D341Med (cell line): Measurements from ENCODE around the gene GRM8.

Experiments
- DNase-seq: peaks from one replicate; pipeline ENCODE4 v3.0.0; 2012; ENCODE audit warnings: low spot score

The GRM8 gene

DNA sequence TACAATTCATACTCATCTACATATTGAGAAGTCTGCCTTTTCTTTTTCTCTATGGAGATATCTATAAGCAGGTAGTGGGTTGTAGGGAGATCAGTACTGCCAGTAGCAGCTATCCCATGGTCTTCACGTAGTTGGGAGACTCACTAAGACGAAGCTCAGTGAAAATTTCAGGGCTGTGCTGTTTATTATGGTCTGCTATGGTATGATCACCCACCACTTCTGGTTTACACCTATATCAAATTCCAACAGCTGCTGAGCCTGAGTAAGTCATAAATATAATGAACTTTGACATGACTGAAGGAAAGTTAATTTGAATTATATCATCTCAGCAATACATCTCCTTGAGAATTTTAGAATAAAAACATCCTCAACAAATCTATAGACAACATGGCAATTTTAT is 741.7 kb downstream of the GRM8 start:
- no peak for DNase-seq

DNA sequence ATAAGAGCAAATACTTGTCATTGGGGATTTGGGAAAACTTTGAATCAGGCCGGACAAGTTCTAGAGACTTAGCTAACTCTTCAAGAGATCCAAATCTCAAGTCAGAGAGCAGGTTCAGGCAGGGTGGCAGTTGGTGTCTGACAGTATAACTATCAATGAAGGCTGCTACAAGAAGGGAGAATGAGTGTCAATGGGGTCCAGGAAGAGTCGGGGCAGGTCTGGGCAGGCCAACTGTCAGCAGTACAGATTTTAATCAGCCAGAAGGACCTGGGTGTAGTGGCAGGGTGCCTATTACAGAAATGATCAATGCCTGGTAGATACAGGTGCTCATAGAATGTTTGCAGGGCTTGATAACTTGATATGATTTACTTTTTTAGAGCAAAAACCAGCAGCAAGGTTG is 751.1 kb downstream of the GRM8 start:
- DNase-seq, result no peak

DNA sequence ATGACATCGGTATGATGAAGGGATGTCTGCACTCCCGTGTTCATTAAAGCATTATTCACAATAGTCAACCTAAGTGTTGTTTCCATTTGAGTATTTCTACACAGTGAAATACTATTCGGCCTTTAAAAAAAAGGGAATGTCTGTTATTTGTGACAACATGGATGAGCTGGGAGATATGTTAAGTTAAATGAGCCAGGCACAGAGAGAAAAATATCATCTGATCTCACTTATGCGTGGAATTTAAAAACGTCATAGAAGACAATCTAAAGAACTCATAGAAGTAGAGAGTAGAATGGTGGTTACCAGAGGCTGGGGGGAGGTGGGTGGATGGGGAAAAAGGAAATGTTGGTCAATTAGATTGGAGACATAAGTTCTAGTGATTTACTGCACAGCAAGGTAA is 753.3 kb downstream of the GRM8 start:
- DNase-seq, result no peak

DNA sequence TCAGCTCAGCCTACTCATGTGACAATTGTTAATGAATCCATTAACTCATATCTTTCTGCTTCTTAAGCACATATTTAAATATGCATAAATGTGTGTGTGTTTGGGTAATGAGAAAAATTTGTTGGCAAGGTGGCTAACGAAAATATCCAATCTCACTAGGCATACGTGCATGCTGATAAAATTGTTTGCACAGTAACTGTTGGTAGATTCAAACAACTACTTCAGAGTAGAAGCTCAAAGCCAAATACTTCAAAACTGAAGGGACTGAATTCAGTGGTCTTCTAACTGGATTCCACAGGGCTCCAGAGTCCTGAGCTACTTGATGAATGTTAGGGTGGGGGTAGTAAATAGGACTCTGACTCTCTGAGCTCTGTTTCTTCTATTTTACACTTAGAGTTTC is 757.0 kb downstream of the GRM8 start:
- DNase-seq, result no peak

DNA sequence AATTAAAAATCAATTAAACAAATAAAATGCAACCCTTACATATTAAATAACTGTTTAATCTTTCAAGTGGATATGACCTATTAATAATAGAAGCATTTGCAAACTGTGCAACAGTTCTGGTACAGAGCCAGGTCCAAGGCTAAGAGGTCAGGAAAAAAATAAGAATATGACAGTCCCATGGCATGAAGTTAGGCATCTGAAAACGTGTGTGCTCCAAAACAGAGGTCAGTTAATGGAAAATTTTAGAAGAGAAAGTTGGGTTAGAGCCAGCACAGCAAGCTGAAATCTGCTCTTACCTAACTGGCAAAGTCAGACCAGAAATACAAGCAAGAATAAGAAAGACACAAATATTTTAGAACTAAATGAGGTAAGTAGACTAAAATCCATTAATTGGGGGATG is 757.7 kb downstream of the GRM8 start:
- no peak for DNase-seq

DNA sequence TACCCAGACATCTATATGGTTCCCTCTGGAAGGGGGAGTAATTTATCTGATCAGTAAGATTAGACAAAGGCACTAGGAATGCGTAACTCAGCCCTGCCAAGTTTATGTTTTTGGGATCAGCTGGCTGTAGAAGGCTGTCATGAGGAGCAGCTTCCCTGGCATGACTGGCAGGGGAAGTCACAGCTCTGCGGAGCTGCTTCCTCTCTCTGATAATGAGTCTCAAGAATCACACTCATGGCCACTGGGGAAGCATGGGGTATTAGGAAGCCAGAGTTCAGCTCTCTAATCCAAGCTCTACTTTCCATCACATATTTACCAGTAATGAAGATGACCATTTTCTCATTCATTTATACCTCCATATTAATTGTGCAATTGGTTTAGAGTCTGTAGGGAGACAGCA is 758.9 kb downstream of the GRM8 start:
- no peak for DNase-seq

DNA sequence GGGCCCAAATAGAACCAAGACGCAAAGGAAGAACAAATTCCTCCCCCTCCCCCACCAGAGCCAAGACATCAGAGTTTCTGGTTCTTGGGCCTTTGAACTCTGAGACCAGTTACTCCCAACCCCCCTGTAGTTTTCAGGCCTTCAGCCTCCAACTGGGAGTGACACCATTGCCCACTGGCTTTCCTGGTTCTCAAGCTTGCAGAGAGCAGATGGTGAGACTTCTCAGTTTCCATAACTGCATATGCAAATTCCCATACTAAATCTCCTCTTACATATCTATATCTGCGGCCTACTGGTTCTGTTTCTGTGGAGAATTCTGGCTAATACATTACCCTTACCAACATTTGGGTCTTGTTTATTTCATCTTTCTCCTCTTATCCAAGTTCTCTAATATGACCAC is 762.9 kb downstream of the GRM8 start:
- DNase-seq, result no peak

DNA sequence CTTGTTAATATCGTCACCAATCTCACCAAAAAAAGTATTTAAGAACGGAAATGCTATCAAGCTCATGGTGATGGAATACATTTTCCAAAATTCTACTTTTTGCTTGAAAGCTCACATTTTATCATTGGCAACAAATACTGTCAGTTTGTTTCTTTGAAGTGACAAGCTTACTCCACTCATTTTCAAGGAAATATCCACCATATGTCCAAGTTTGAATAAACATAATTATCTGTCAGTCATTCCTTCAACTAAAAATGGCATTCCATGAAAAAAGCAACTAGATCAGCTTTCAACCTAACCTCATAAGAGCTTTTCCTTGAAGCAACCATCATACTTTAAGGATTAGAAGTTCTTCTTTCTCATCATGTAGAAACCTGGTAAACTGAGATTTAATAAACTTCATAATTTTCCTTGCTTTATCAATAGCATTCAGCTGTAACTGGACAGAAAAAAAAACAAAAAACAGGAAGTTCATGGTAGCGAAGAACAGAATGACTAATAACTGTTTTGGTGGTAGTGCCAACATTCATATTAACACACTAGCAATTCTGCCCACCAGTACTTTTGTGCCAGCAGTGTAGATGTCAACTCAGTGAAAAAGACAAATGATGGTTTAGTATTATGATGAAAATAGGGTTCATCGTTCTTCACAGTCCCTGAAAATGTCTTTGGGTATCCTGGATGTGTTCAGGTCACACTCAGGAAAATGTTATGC is 764.9 kb downstream of the GRM8 start:
- no peak for DNase-seq

DNA sequence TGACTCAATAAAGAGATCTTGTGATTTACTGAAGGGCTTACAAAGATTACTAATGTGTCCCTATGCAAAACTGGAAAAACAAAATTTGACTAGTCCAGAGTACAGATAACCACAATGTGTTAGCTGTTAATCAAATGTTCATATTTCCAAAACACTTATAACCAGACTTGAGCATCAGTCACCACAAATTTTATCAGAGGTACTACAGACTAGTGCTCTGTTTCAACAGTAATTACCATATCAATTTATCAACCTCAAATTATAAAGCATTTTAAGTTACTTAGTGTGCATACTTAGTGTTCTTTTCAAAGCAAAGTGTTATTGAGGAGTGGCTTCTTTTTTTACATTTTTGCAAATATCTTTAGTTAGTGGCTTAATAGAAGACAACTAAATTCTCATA is 765.9 kb downstream of the GRM8 start:
- no peak for DNase-seq

DNA sequence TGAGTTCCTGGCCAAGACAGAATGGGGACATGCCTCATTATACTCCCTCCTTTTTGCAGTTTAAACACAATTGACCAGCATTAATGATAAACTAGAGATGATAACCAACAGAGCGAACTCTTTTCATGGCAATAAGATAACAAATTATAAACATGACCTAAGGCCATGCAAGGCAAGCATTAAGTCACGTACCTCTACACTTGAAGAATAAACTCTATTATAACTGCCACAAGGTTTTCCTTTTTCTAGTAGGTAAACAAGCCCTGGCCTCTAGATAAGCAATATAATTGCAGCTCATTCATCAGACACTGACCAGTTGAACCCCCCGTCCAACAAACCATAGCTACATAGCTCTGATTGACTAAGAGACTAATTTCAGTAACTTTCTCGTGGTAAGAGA is 767.0 kb downstream of the GRM8 start:
- no peak for DNase-seq

DNA sequence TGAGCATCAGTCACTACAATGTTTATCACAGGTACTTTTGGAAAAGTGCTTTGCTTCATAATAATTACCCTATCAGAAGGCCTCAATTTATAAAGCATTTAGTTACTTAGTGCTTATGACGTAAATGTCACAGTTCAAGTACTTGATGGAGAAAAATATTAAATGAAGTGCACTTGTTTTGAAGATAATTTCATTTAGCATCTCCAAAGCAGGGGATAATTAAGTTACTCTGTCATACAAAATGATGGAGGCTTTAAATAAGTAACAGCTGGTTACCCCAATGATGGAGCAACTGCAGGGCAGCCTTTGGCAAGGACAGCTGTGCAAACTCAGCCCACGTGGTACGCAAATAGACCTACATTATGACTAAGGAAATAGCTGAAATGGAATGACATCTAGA is 768.8 kb downstream of the GRM8 start:
- DNase-seq, result no peak

DNA sequence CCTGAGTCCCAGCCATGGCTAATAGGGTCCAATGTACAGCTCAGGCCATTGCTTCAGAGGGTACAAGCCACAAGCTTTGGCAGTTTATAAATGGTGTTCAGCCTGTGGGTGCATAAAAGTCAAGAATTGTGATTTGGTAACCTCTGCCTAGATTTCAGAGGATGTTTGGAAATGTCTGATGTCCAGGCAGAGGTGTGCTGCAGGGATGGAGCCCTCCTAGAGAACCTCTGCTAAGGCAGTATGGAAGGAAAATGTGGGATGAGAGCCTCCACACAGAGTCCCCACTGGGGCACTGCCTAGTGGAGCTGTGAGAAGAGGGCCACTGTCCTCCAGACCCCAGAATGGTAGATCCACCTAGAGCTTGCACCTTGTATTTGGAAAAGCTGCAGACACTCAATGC is 779.9 kb downstream of the GRM8 start:
- no peak for DNase-seq

DNA sequence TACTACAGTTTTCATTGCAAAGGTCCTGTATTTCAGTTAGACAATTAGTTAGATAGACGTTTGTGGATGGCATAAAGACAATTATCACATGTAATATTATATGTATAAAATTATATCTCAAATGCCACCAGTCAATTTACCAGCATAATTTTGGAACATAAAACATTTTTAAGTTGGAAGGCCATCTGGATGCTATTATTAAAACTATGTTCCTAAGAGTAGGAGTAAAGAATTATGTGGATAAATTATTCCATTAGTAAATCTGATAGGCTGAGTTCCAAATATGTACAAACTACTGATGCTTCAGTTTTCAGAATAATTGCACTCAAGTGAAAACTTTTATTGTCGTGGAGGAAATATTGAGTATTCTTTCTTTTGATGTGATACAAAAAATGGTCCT is 790.3 kb downstream of the GRM8 start:
- DNase-seq, result no peak

DNA sequence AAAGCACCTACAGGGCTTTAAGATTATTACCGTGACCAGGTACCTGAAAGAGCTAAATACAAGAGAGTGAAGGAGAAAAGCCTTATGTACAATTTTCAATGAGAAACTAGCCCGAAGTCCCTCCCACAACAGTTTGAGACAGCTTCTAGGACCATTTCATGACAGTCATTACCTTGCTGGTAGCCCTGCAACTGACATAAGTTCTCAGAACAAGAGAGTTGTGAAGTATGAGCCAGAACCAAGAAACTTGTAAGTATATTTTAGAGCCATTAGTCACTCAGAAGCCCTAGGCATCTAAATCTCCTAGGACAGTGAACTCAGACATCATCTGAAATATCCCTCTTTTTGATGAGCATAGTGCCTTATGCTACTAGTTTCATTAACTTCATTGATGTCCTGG is 792.1 kb downstream of the GRM8 start:
- no peak for DNase-seq

DNA sequence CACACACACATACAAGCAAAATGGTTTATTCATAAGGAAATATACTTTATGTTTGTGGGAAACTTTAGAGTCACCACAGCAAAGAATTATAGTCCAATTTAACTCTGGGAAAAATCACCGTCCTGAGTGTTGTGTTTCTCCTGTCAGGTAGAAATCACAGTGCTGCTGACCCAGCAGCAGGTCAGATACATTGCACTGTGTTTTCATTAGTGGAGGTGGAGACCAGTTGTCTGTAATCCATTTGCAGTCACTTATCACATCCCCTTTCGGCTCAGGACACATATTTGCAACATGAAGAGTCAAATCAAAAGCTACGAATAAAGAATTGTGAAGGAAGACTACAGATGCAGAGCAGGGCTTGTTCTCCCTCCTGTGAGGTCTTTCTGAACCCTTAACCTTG is 799.6 kb downstream of the GRM8 start:
- no peak for DNase-seq

DNA sequence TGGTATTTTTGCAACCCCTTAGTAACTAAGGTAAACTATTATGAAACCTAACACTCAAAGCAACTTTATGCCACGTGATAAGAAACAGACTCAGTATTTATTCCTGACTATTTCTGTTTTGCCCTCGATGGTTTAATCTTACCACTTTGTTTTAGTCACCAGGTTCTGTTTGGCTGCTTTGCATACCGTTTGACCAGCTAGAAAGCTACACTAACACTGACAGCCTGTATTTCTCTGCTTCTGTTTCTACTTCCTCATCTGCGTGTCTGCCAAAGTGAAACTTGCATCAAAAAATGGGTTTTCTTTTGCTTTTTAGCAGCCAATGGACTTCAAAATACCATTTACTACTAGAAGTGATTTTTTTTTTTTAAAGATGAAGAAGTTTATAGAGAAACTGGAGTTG is 802.5 kb downstream of the GRM8 start:
- DNase-seq, result no peak

DNA sequence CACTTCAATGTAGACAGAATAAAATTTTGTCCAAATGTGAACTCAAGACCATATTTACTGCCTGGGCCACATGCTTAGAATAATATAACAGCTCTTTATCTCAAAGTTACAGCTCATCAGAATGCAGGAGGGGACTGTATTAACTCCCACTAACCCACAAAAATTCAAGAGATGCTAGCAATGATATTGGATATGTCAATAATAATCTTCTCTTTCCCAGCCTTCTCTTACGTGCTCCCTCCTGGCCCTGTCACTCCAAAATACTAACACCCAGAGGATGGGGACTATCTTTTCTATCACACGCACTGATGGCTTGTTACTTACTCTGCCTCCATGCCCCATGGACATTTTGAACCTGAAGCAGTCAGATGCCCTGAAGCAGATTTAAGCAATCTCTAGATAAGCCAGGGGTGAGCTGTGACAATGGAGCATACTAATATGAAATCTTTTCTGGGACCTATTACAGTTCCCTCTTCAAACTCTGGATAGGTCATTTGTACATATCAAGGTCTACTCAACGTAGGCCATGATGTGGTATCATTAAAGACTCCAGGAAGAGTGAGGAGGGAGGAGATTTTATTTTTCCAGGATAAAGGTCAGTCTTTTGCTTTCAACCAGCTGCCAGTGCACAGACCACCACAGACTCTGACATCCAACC is 803.0 kb downstream of the GRM8 start:
- no peak for DNase-seq

DNA sequence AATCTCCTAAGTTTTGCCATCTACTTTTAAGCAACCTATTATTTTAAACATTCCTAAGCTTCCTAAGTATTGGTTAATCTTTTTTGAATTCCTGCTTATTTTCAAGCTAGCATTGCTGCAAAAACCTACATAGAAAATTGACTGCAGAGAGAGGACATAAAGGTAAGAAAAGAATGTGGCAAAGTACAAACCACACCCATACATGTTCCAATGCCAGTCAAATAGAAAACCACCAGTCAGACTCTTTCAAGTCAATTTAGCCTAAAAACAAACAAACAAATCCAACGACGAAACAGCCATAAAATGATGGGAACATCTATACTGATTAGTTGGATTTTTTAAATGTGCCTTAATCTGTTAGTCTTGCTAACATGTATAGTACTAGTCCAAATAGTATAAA is 804.8 kb downstream of the GRM8 start:
- no peak for DNase-seq

DNA sequence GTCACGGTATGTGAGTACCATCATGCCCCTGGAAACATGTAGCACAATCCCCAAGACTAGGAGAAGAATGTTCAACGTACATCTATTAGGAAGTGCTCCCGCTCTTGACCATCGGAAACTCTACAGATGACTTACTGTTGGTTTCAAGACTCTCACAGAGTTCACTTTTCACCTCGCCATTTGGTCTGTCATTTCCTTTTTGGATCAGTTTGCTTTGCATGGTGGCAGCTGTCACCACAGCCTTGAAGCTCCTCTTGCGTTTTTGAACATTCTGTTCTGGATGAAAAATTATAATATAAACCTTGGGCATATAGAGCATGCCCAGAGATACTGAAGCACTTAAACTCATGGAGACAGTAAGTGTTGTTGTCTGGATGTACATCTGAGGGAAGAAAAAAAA is 806.8 kb downstream of the GRM8 start:
- DNase-seq, result no peak

DNA sequence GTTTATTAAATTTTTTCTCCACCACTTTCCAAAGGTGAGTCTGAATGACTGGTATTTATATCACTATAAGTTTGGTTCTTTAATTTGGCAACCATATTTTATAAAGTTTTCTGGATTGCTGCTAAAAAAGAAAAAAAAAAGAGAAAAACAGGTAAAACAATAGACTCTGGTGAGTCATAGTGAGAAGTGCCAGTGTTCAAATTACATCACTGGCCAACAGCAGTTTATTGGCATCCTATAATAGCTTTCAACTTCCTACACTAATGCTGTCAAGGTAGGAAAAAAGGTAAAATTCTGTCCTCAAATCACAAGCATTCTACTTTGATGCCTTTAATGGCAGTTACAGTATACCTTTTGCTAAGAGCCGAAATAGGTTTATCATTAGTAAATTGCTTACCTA is 808.8 kb downstream of the GRM8 start:
- DNase-seq, result no peak

DNA sequence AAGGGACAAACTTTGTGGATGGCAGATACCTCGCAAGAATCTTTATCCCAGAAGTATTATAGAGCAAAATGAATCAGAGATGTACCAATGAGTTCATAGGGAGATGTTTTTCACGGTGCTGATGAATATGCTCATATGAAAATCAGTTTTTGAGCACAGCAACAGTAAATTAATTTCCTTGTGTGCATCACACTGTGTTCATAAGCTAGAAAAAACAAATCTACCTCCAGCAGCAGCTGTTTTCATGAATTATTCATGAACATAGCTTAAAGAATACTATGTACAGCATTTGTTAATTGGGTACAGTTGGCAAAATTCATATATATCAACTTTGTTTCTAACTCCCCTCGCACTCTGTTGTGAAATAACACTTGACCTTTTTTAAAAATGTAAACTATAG is 809.8 kb downstream of the GRM8 start:
- DNase-seq, result no peak

DNA sequence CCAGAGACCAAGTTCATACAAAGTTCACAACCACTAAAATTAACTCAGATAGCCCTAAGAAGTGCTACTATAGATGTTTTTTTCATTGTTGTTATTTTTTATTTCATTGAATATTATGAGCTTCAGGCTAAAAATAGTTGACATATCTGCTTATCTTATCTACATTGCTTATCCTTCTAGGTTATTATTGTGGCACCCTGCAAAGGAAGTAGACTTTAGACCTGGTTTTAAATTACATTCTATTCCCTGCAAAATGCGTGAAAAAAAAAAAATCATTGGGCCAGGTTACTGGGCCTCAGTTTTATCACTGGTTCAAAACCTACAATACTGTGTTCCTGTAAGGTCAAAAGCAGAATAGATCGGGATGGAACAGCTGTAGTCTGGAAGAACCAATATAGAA is 811.0 kb downstream of the GRM8 start:
- no peak for DNase-seq

DNA sequence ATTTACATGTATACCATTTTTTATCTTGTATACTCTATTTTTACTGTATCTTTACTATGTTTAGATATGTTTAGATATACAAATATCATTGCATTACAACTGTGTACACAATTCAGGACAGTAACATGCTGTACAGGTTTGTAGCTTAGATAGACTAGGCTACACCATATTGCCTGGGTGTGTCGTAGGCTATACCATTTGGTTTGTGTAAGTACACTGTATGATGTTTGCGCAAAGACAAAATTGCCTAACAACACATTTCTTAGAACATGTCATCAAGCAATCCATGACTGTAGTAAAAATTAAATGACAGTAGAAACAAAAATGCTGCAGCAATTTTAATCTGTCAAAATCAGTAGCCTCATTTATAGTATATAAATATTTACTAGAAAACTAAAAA is 812.2 kb downstream of the GRM8 start:
- DNase-seq, result no peak

DNA sequence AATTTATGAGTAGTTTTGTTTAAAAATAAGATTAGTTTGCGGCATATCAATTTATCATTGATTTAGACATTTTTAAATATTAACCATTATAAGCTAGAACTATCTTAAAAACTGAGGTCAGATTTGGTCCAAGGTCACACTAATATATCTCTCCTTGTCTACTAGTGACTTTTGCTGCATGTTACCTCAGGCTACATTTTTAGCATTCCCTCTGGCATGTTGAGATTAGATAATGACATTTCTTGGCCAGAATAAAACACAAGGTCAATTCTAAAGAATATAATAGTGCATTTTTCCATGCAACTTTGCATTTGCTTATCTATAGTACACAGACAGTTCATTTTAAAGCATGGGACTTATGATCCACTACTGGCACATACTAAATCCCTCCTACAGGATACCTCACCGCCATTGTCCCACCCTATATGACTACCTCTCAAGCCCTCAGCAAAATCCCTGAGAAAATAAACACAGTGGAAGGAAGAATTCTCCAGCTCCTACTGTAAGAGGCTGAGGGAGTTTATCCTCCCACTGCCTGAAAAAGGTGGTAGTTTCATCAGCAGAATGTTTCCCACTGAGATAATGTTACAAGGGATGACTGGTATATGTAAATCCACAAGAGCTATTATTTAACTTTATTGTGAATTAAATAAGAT is 816.4 kb downstream of the GRM8 start:
- DNase-seq, result no peak
